MM.1S (cell line): ENCODE measurements around the gene PITPNM1.

Experiments
- EZH2 ChIP-seq: fragments of 300-600 bp; sonication (generic); optimal IDR thresholded peaks from 2 replicates; pipeline ENCODE3; 2017; ENCODE audit warnings: low read depth, mild to moderate bottlenecking, antibody characterized with exemption, low read length, mixed read lengths
- TF ChIP-seq, protein P1 (sequence below): fragments of 300-600 bp; sonication (generic); IDR thresholded peaks from 2 replicates; pipeline ENCODE4 v1.5.1; 2016; ENCODE audit warnings: antibody characterized with exemption, low read length, mixed read lengths

- no peak for TF ChIP-seq EZH2
- TF ChIP-seq, protein P1, sequence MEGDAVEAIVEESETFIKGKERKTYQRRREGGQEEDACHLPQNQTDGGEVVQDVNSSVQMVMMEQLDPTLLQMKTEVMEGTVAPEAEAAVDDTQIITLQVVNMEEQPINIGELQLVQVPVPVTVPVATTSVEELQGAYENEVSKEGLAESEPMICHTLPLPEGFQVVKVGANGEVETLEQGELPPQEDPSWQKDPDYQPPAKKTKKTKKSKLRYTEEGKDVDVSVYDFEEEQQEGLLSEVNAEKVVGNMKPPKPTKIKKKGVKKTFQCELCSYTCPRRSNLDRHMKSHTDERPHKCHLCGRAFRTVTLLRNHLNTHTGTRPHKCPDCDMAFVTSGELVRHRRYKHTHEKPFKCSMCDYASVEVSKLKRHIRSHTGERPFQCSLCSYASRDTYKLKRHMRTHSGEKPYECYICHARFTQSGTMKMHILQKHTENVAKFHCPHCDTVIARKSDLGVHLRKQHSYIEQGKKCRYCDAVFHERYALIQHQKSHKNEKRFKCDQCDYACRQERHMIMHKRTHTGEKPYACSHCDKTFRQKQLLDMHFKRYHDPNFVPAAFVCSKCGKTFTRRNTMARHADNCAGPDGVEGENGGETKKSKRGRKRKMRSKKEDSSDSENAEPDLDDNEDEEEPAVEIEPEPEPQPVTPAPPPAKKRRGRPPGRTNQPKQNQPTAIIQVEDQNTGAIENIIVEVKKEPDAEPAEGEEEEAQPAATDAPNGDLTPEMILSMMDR, result no peak
These were observed 33.8 kb upstream of the PITPNM1 start for GRCh38 chr11:67538823-67539505.
